A549 treated with AZD9567 at 1 μM for 4 hours (cell line): ENCODE data around the gene IL23R. TPM values are rescaled to one million over a fixed set of nuclear protein-coding genes. Genes with fewer than 3 reads are reported as not detected.

Experiments used
- total RNA-seq: library from RNA; stranded (reverse); fragments of 200-300 nt; extraction: Qiagen RNA extraction; gene quantifications from 5 replicates; pipeline ENCODE4 v1.2.3, GENCODE V29; 2022; ENCODE audit not compliant: insufficient read depth

Gene IL23R
- total RNA-seq = not detected in 5 replicates

GRCh38 chr1:67166196-67166595 lies at the start of gene IL23R:
IL23R (plus strand) TSS chr1:67166454; CDS start chr1:67168121, 1,667 bp downstream.

GRCh38 chr1:67134695-67135094 lies 31.6 kb upstream of the IL23R start, which contains the start of gene C1orf141:
C1orf141 (minus strand) TSS chr1:67134970; CDS start chr1:67127240, 7,730 bp downstream.

GRCh38 chr1:67307251-67308060 lies 141.2 kb downstream of the IL23R start, which contains the start of gene IL12RB2:
IL12RB2 (plus strand) TSS chr1:67307873; CDS start chr1:67320369, 12,496 bp downstream.

Other genes with a start within 250 kb of the IL23R start
- 0.27 to 2.3 TPM (median 2.2 TPM) in 4 of 5 replicates, not detected in the other for gene DNAI4, start 241.6 kb upstream of the IL23R start, total RNA-seq
- gene MIER1, start 241.5 kb upstream of the IL23R start, total RNA-seq = 7.0 to 9.6 TPM (median 8.7 TPM) in 5 replicates
- gene SLC35D1, start 112.3 kb upstream of the IL23R start, total RNA-seq = 7.3 to 11.9 TPM (median 7.6 TPM) in 5 replicates
- not detected in 5 replicates for gene C1orf141, start 31.5 kb upstream of the IL23R start, total RNA-seq
- gene IL12RB2, start 141.4 kb downstream of the IL23R start, total RNA-seq = 0.05 to 0.13 TPM (median 0.09 TPM) in 3 of 5 replicates, not detected in the others